Endometrial microvascular endothelial cells (primary cell): ENCODE results near the gene ZEB2. TPM values are rescaled to one million over a fixed set of nuclear protein-coding genes. Genes with fewer than 3 reads are reported as not detected.

Experiments
- in situ Hi-C: cut with HindIII; loops from 2 replicates; pipeline ENCODE4 v1.10.0; 2017; ENCODE audit warnings: low sequenced_read_pairs, low pct_unique_long_range_greater_than_20kb; ENCODE audit errors: inconsistent ontology term
- total RNA-seq: library from RNA; depleted of rRNA; stranded (reverse); fragments of >200 nt; gene quantifications from one replicate; pipeline ENCODE4 v1.2.3, GENCODE V29; 2015; ENCODE audit errors: inconsistent ontology term

The ZEB2 gene
- total RNA-seq, 1 donor from 2014 or later = 9.7 TPM

DNA sequence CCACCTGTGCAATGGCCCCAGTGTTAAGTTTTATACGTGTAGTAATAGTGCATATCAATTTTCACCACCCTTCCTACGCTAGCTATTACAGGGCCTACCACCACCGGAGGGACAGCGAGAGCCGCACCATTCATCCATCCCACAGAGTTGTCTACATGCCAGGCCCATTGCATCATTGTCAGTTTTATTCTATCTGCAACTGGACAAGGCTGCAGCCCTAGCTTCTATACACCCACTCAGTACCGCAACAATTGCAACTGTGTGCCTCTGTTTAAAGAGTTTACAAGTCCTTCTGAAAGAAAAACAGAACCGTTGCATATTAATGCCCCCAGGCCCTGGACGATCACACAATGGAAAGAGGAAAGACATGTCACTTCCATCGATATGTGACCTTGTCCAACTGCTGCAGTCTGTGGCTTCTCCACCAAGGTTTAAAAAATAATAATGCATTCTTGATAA lies 58.6 kb downstream of the ZEB2 start:
- in situ Hi-C loops = no loop called here

DNA sequence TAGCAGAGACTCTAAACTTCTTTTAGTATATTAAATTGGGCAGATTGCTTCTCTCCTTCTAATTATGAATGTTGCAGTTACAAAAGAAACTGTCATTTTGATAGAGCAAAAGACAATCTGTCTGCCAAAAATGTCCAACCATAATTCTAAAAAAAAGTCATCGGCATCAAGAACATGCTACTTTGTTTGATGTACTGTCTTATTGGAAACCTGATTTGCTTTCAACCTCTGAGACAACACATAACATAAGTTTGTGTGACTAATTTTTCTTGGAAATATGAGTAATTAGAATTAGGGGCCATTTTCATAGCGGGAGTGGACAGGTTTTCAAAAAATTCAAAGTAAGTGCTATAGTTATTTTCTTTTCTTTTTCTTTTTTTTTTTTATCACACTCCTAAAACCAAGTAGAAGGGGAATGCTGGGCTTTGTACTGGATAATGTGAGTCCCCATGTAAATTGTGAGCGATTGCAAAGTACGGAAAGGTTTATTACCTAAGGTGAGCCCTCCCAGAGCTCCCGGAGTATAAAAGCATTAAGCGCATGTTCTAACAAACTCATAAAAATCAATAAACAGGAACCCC lies 59.1 kb downstream of the ZEB2 start:
- in situ Hi-C loops = no loop called here

DNA sequence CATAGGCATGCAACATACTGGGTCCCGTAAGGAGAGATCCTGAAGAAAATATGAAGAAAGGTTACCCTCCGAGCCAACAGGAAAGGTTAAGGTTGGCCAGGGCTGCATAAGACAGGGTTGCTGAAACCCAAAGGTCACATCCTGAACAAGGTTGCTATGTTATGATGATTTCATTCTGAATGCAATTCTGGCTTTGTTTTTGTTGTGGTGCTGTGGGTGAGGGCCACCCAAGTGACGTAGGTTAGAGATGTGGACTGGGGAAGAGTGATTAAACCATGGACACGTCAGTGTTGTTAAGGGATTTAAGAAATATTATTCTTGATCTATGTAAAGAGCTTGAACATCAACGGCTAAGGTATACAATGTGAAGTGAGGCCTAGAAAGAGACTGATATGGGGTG lies 60.0 kb downstream of the ZEB2 start:
- in situ Hi-C loops = loop anchor here (10.0 kb wide), 1 partner anchor 55 kb away; no protein-coding TSS in a partner anchor

DNA sequence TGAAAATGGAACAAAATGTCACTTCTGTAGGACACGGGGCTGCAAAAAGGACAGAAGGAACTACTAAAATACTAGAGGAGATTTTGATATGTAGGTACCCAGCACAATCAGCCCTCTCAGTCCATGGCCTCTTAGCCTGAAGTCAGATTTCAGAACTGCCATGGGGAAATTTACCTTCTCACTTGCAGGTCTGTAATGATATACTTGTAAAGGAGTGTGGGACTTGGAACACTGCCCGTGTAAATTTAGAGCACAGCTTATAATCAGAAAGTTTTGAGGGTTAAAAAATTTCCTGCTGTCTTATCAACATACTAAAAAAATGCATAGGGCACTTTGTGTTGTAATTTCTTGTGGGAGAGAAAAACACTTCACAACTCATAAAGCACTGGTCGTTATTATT lies 60.6 kb downstream of the ZEB2 start:
- in situ Hi-C loops = loop anchor here (10.0 kb wide), 1 partner anchor 56 kb away; no protein-coding TSS in a partner anchor

DNA sequence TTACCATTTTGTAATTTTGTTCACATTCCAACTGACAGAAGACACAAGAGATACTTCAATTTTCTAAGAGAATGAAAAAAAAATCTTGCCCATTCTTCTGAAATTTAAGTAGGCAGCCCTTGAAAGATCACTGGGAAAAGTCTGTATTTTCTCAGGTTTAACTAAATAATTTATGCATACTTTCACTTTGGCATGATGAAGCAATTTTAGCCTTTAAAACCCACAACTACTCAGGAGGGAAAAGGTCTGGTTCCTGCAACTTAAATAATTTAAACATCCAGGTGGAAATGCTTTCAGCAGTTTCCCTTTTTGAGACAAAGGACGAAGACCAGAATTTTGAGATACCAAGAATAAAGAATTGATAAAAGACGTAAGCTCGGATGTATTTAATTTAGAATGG lies 61.4 kb downstream of the ZEB2 start:
- in situ Hi-C loops = loop anchor here (10.0 kb wide), 1 partner anchor 56 kb away; no protein-coding TSS in a partner anchor

DNA sequence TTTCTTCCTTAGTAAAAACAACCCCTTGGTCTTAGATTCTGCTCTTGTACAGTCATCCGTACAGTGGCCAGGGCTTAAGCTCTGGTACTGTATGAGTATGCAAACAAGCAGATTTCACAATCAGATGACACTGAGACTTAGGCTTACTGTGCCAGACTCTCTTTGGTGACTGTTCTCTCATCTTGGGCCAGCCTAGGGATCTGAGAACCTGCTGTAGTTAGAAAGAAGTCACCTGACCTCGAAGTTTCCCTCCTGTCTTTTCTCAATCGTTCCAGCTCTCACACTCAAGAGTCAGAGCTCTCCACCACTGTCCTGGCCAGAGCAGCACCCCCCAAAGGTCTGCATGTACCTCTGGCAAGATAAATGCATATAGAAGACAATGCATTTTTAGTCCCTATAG lies 63.2 kb downstream of the ZEB2 start:
- in situ Hi-C loops = loop anchor here (10.0 kb wide), 1 partner anchor 58 kb away; no protein-coding TSS in a partner anchor

DNA sequence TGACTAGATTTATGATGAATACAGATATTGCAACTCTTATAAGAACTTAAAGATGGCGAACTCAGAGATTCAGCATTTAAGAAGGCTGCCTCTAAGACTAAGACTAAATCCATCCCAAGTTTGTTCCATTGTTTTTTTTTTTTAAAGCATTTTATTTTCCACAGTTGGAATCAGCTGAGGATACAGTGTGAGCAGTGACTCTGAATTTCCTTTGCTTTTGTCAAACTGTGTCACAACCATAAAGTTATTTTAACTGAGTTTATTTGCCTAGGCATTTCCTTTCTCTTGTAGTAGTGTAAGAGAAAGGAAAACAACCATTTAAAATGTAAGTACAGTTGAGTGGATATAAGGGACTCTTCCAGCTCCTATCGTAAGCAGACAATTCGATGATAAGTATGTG lies 63.9 kb downstream of the ZEB2 start:
- in situ Hi-C loops = loop anchor here (10.0 kb wide), 1 partner anchor 59 kb away; no protein-coding TSS in a partner anchor

DNA sequence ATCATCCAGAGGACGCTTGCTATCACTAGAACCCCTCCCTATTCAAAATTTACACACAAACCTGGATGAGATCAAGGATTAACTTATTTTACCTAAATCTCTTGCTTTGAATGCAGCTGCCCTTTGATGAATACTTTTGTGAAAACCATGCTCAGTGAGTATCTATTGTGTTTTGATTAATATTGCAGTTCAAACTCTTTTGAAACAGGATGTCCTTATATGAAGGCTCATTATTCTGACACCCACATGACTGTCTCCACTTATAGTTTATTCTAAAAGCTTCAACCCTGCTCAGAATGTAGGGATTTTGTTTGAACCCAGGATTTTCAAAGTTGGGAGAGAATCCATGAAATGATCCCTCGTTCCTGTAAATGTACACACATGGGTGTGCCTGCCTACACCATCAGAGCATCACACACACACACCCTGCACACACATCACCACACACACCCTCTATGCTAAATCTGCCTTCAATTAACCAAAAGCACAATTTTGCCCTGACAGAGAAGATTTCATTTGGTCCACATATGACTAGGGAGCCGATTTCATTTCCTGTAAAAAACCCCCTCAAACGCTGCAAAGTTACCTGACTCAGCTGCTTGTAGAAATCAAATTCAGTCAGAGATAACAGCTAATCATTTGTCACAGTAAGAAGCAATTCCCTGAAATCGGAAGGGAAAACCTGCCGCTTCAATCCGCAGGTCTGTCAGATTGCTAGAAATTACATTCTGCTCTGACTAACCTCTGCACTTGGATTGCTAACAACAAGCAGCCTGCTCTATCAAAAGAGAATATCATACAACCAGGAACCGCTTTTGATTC lies 65.2 kb downstream of the ZEB2 start:
- in situ Hi-C loops = loop anchor here (10.0 kb wide), 1 partner anchor 60 kb away; no protein-coding TSS in a partner anchor

DNA sequence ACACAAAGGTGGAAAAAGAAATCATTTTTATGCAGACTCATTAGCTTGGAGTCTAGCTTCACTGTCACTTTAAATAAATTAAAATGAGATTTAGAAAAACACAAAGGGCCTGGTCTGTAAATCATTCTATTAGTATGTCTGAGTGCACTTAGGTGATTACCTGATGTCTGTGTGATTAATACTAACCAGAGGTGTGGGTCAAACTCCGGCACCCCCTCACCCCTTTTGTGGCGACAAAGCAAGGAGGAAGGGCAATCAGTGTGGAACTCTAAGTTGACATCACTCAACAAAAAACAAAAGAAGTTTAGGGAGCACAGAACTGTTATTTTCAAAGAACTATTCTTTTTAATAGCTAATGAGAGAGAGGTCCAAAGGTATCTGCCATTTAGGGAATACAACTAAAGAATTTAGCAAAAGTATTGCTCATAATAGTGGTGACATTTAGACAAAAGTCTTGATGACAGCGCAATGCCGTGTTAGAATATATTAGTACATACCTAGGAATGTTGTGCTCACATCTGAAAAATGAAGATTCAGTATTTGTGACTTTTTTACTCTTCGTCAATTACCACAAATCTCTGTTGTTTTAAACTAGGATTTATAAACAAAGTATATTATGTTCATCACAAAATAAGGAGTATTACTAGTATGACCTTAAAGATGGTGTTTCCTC lies 66.3 kb downstream of the ZEB2 start:
- in situ Hi-C loops = loop anchor here (10.0 kb wide), 1 partner anchor 61 kb away; no protein-coding TSS in a partner anchor

DNA sequence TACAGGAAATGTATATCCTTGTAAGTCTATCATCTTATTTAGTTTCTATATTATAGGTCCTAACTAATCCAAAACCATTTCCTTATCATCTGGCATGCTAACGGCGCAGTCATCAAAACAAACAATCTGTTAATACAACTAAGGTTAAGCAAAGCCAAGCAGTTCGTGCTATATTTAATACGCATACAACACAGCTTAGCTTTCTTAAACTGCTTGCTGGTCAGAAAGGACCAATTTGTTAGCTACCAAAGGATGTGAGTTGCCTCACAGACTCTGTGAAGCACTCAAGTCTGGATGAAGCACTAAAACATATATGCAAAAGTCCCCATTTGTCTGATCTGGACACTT lies 67.0 kb downstream of the ZEB2 start:
- in situ Hi-C loops = loop anchor here (10.0 kb wide), 1 partner anchor 62 kb away; no protein-coding TSS in a partner anchor

DNA sequence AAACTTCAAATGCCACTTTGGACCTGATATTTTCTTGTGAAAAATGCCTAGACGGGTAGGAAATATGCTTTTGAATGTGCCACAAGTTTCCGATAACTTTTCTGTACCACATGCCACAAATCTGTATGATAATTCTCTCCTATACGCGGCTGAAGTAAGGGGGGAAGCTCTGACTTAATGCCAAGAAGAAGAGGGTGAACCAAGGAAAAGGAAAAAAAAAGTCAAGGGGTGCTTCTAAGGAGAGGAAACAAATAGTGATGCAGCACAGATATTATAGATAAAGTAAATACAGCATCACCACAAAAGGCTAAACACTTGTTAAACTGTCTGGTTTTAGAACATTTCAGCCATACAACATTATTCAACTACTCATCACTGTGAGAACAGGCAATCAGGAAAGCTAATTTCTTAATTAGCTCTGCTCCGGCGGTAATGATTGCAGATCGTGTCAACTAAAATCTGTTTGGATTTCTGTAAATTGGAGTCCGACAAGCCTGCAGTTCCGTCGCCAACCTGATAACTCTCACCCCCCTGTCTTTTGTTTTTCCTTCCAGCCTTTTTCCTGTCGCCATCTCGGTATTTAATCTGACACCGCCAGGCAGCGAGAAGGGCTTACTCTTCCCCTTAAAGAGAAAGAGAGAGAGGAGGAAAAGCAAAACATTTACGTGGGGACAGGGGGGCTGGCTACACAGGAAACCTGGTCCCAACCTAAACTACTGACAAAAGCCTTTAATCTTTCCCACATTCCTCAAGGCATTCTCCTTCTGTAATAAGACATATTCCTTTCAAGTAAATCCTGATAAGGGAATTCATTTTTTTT lies 67.5 kb downstream of the ZEB2 start:
- in situ Hi-C loops = loop anchor here (10.0 kb wide), 1 partner anchor 62 kb away; no protein-coding TSS in a partner anchor

DNA sequence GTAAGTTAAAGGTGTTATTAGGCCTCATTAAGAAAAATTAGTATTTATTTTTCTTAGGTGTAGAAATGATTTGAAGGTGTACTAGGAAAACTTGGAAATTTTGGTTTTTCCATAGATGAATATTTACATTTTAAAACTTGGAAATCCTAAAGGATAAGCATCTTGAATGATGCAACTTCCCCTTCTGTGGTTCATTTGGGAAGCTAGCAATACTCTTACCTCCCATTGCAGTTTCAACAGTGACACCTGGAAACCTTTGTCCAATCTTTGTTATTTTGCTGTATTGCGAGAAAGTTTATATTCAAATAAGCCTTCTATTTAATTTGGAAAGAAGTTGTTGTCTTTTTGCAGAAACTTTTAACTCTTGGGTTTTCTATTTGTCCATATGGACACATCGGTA lies 68.5 kb downstream of the ZEB2 start:
- in situ Hi-C loops = loop anchor here (10.0 kb wide), 1 partner anchor 63 kb away; no protein-coding TSS in a partner anchor

DNA sequence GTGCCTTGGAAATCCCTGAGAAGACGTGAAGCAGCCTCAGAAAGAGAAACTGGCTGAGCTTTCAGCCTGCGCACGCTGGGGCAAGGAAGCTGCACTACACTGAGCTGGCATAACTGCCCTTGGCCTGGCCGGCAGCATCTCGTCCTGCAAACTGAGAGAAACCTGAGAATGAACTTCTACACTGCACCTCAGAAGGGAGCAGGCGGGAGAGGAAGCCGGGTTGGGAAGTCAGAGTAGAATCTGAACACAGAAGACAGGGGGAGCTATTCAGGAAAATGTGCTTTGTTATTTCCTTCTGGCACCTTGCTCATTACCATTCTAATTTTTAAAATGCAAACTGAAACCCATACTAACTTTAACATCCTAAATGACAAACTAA lies 70.9 kb downstream of the ZEB2 start:
- in situ Hi-C loops = no loop called here

DNA sequence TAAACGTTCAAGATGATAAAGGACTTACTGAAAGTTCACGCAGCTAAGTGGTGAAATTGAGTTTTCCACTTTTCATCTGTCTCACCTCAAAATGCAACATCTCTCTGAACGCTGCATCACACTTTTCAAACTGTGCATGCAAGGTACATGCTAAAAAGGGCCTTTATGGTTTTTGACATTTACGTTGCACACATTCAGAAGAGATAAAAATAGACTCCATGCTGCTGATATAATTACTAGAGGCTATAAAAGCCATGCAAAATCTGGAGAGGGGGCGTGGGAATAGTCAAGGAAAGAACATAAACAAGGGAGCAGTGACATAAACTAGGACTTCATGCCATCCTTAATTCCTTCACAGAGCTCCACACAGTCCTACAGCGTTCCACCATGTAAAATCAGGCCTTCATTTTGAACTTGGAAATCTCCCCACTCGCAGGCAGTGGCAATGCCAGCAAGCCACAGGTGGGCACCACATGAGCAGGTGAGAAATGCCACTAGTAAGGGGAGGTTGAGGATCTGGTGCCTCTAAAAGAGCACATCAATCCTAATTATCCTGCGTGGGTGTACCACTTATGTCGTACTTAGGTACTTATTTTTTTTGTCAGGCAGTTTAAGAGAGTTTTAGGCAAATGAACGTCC lies 71.4 kb downstream of the ZEB2 start:
- in situ Hi-C loops = no loop called here

DNA sequence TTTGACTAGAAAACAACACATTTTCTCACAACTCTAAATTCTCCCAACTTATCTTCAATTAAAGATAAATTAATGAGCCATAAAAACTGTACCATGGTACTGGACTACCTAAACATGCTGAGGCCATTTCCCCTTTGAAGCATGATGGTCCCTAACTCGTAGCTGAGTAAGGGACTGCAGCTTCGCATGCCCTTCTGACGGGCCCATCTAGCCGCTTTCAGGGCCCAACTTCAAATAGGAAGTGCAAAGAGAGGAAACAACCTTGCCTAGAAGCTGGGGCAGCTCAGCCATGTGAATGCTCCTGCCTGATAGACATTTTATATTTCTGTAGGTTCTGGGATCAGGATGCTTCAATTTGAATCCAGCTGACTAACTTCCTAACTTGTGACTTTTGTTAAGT lies 72.4 kb downstream of the ZEB2 start:
- in situ Hi-C loops = no loop called here

DNA sequence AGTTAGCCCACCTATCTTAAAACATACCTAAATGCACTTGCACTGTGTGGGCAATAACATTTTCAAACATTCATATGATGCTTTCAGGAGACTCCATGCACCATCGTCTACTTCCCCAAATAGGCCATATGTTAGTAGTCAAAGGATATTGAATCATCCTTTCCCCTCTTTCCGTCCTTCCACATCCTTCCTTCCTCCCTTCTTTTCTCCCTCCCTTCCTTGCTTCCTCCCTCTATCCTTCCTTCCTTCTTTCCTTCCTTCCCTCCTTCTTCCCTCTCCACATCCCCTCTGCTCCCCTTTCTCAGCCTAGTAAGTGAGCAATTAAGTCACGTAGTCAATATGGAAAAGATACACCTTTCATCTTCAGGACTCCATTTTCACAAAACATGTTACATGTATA lies 73.8 kb downstream of the ZEB2 start:
- in situ Hi-C loops = no loop called here

DNA sequence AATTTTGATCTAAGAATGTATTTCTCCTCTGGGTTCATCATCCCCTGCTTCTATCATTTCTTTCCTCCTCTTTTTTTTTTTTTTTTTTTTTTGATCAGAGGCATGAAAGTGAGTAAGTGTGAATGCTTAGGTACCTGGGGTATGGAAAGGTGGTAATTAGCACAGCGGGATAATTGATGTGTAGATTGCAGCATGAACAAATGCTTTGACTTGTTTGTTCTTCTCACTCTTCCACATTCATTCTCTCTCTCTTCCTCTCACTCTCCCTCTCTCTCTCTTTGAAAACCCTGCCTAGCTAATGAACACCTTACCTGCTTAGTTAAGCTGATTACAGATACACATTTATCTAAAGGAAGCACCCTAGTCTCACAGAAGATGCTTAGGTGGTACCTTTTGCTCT lies 74.7 kb downstream of the ZEB2 start:
- in situ Hi-C loops = no loop called here
